Fibroblast of lung (primary cell): ENCODE results near the gene GPR34. TPM values are rescaled to one million over a fixed set of nuclear protein-coding genes. Genes with fewer than 3 reads are reported as not detected.
A peak's percentile ranks its signal among the peaks of the same experiment; 100 is the strongest.
"Not testable (repeated sequence)": the region's sequence is repeated elsewhere in the genome, so short reads cannot be mapped to it uniquely, and the experiment has no call there.

Source experiments
- DNase-seq, 2 donors: peaks; one replicate each; pipeline versions ENCODE4 v3.0.0 to v3.0.0-alpha.2; 2010; ENCODE audit warnings: low read depth in 2 of 2
- H2AFZ ChIP-seq: 2 replicates; pipeline ENCODE4 v1.5.1; 2012; ENCODE audit warnings: low read length, control low read depth, inconsistent platforms
- H3K27ac ChIP-seq: 2 replicates; pipeline ENCODE4 v1.5.1; 2011; ENCODE audit warnings: low read length, control low read depth; ENCODE audit not compliant: insufficient read depth
- H3K27me3 ChIP-seq: 2 replicates; pipeline ENCODE4 v1.5.1; 2011; ENCODE audit warnings: mild to moderate bottlenecking, low read length; ENCODE audit not compliant: control insufficient read depth, insufficient read depth
- H3K36me3 ChIP-seq: 2 replicates; pipeline ENCODE4 v1.5.1; 2011; ENCODE audit warnings: low read length; ENCODE audit not compliant: control insufficient read depth, insufficient read depth
- H3K4me1 ChIP-seq: 2 replicates; pipeline ENCODE4 v1.5.1; 2011; ENCODE audit warnings: low read length; ENCODE audit not compliant: control insufficient read depth, insufficient read depth; ENCODE audit errors: extremely low read depth
- H3K4me2 ChIP-seq: 2 replicates; pipeline ENCODE4 v1.5.1; 2011; ENCODE audit warnings: low read length, control low read depth; ENCODE audit not compliant: insufficient read depth; ENCODE audit errors: extremely low read depth
- H3K4me3 ChIP-seq, 4 experiments: fragments of 200-600 bp in 1 of 4; sonication (generic) in 1 of 4; replicated peaks in 1 of 4; 2 replicates each; pipeline ENCODE4 v1.5.1; 2011 to 2016; ENCODE audit warnings: low read length in 4 of 4, low read depth in 3 of 4, mild to moderate bottlenecking in 3 of 4, control low read depth in 2 of 4, inconsistent platforms in 1 of 4, mixed read lengths in 1 of 4; ENCODE audit not compliant: insufficient read depth in 1 of 4; ENCODE audit errors: control extremely low read depth in 1 of 4
- H3K79me2 ChIP-seq: 2 replicates; pipeline ENCODE4 v1.5.1; 2012; ENCODE audit warnings: mild to moderate bottlenecking, low read length, inconsistent platforms; ENCODE audit not compliant: control insufficient read depth, insufficient read depth
- H3K9ac ChIP-seq: 2 replicates; pipeline ENCODE4 v1.5.1; 2011; ENCODE audit warnings: mild to moderate bottlenecking, low read length, control low read depth; ENCODE audit not compliant: insufficient read depth
- H3K9me3 ChIP-seq: 2 replicates; pipeline ENCODE4 v1.5.1; 2012; ENCODE audit warnings: low read depth, low read length; ENCODE audit not compliant: control insufficient read depth, insufficient read depth
- H4K20me1 ChIP-seq: 2 replicates; pipeline ENCODE4 v1.5.1; 2011; ENCODE audit warnings: low read length; ENCODE audit not compliant: control insufficient read depth, insufficient read depth; ENCODE audit errors: extremely low read depth
- EZH2 ChIP-seq: IDR thresholded peaks from 2 replicates; pipeline ENCODE4 v1.5.1; 2012; ENCODE audit warnings: low read length, control low read depth, mild to moderate bottlenecking; ENCODE audit errors: missing control alignments
- polyA plus RNA-seq, 2 donors: library from polyadenylated mRNA; depleted of rRNA in 1 of 2; stranded (reverse) in 1 of 2; unstranded in 1 of 2; fragments of >200 nt; gene quantifications; 2 replicates each; pipeline ENCODE4 v1.2.1, GENCODE V29; 2011 to 2012; ENCODE audit warnings: missing spikeins in 1 of 2
- total RNA-seq: library from RNA; depleted of rRNA; stranded (reverse); fragments of >200 nt; gene quantifications from 2 replicates; pipeline ENCODE4 v1.2.1, GENCODE V29; 2014
- TF ChIP-seq, protein P1 (sequence below), 2 donors: IDR thresholded peaks in 1 of 2; conservative IDR thresholded peaks in 1 of 2; 1 replicate in 1 of 2; 2 replicates in 1 of 2; pipeline ENCODE4 v1.5.1; 2011 to 2012; ENCODE audit warnings: low read length in 2 of 2, control low read depth in 1 of 2, inconsistent platforms in 1 of 2, low read depth in 1 of 2, mild to moderate bottlenecking in 1 of 2

Gene GPR34
- total and polyA plus RNA-seq, 2 donors (not counting 1 experiment from before 2014, with no cell fraction given): not detected

DNA sequence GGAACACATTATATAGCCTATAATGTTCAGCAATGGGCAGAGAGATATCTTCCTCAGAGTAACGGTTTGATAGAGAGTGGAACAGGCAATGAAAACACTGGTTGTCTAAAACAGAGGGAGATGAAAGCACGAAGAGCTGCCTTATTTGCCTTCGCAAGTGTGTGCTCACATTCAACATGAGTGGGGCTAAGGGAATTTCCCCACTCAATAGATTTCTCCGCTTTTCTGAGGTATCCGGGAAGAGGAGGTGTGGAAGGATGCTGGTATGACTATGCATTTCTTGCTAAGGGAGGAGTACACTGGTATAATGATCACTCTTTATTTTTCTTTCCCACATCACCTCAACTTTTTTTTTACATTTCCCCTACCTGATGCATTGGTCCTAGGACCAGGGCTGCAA, 27.4 kb downstream of the GPR34 start:
- Histone ChIP-seq H3K27me3 (no peaks in the 10 kb centered on the region), H4K20me1 (no peaks in the 10 kb centered on the region), H3K4me3 (no peak overlapping the region), H3K27ac (no peak overlapping the region), H3K9me3 (no peaks in the 10 kb centered on the region), H2AFZ (no peak overlapping the region), H3K4me2 (no peak overlapping the region), H3K36me3 (no peaks in the 10 kb centered on the region), H3K79me2 (no peaks in the 10 kb centered on the region), H3K4me1 (no peaks in the 10 kb centered on the region), H3K9ac (no peak overlapping the region)
- DNase-seq: no peak
- TF ChIP-seq, protein P1, sequence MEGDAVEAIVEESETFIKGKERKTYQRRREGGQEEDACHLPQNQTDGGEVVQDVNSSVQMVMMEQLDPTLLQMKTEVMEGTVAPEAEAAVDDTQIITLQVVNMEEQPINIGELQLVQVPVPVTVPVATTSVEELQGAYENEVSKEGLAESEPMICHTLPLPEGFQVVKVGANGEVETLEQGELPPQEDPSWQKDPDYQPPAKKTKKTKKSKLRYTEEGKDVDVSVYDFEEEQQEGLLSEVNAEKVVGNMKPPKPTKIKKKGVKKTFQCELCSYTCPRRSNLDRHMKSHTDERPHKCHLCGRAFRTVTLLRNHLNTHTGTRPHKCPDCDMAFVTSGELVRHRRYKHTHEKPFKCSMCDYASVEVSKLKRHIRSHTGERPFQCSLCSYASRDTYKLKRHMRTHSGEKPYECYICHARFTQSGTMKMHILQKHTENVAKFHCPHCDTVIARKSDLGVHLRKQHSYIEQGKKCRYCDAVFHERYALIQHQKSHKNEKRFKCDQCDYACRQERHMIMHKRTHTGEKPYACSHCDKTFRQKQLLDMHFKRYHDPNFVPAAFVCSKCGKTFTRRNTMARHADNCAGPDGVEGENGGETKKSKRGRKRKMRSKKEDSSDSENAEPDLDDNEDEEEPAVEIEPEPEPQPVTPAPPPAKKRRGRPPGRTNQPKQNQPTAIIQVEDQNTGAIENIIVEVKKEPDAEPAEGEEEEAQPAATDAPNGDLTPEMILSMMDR (conservative IDR thresholded peaks at IDR 0.05 in 1 of 2, IDR thresholded peaks at IDR 0.05 in 1 of 2; ENCODE audit: low read depth in 1 of 2, low read length in 2 of 2): no peak
- no peak for TF ChIP-seq EZH2

GRCh38 chrX:41716767-41717473, 28.1 kb downstream of the GPR34 start:
- Histone ChIP-seq H2AFZ (no peak overlapping the region), H3K36me3 (no peaks in the 10 kb centered on the region), H3K79me2 (no peaks in the 10 kb centered on the region), H4K20me1 (no peaks in the 10 kb centered on the region), H3K4me3 (no peak overlapping the region), H3K27ac (no peak overlapping the region), H3K9ac (no peak overlapping the region), H3K9me3 (no peaks in the 10 kb centered on the region), H3K27me3 (no peaks in the 10 kb centered on the region), H3K4me1 (no peaks in the 10 kb centered on the region), H3K4me2 (no peak overlapping the region)
- TF ChIP-seq, protein P1 (conservative IDR thresholded peaks at IDR 0.05 in 1 of 2, IDR thresholded peaks at IDR 0.05 in 1 of 2; ENCODE audit: low read depth in 1 of 2, low read length in 2 of 2): no peak
- TF ChIP-seq EZH2: no peak
- DNase-seq: no peak

DNA sequence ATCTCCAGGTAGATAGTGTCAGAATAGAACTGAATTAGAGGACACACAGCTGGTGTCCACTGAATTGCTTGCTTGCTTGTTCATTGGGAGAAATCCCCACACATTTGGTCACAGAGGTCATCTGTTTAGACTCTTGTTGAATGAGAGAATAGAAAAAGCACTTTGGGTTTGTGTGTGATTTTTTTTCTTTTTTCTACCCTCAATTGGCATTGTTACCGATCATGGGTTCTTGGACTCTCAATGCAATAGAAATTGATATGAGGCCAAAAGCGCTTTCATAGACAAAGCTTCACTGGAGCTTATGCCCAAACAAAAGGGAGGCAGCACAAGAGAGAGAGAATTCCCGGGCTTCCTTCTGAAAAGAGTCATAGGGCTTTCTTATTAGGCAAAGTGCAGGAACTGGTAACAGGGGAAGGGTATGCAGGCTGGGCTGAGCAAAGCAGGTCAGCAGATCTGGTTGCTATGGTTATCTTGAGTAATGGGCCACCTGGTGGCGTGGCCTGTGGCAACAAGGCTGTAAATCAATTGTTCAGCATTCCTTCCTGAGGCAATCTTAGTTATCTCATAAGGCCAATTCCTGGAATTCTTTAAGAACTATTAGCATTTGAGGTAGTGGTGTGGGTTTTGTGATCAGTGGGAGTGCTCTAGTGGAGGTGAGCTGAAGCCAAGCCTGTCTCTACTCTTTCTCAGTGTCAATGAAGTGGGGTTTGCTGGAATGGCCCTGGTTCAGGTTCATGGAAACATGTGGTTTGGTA, 29.9 kb downstream of the GPR34 start:
- H3K4me1 ChIP-seq: no peaks in the 10 kb centered on the region
- no peaks in the 10 kb centered on the region for H3K36me3 ChIP-seq
- H3K79me2 ChIP-seq: no peaks in the 10 kb centered on the region
- no peak overlapping the region for H3K9ac ChIP-seq
- no peaks in the 10 kb centered on the region for H4K20me1 ChIP-seq
- no peaks in the 10 kb centered on the region for H3K9me3 ChIP-seq
- H3K4me3 ChIP-seq: no peak overlapping the region
- no peak overlapping the region for H3K27ac ChIP-seq
- DNase-seq: peak in 1 of 2 donors; percentile 69
- H3K4me2 ChIP-seq: no peak overlapping the region
- no peak for TF ChIP-seq EZH2
- TF ChIP-seq, protein P1 (conservative IDR thresholded peaks at IDR 0.05 in 1 of 2, IDR thresholded peaks at IDR 0.05 in 1 of 2; ENCODE audit: low read depth in 1 of 2, low read length in 2 of 2): no peak
- H3K27me3 ChIP-seq: no peaks in the 10 kb centered on the region
- no peak overlapping the region for H2AFZ ChIP-seq

DNA sequence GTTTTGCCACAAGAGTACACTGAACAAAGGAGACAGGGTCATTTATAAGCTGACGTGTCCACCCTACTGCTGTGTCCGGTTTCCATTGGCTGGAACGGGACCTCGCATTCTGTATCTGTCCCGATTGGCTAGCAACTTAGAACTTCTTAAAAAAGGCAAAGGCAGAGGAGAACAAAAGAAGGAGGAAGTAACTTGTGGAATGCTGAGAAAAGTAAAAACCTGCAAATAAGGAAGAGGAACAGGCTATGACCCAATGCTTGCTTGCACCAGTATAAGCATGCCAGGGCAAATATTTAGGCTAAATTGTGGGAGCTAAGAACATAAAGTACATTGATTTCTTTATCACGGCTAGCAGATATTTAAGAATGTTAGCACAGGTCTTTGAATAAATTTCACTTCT, 30.8 kb downstream of the GPR34 start:
- H3K4me2 ChIP-seq, H3K27me3 ChIP-seq, H3K4me3 ChIP-seq, H3K79me2 ChIP-seq, H2AFZ ChIP-seq, H3K27ac ChIP-seq, H4K20me1 ChIP-seq, H3K4me1 ChIP-seq, H3K9ac ChIP-seq, H3K9me3 ChIP-seq, DNase-seq, H3K36me3 ChIP-seq: not testable (repeated sequence)
